HG03139 (cell line): ENCODE measurements around the gene PIK3R3.

ENCODE experiments used
- ATAC-seq: cut with Tn5 transposase; IDR thresholded peaks from one replicate; pipeline ENCODE4 v1.9.1; 2021; ENCODE audit not compliant: unreplicated experiment

The PIK3R3 gene

DNA sequence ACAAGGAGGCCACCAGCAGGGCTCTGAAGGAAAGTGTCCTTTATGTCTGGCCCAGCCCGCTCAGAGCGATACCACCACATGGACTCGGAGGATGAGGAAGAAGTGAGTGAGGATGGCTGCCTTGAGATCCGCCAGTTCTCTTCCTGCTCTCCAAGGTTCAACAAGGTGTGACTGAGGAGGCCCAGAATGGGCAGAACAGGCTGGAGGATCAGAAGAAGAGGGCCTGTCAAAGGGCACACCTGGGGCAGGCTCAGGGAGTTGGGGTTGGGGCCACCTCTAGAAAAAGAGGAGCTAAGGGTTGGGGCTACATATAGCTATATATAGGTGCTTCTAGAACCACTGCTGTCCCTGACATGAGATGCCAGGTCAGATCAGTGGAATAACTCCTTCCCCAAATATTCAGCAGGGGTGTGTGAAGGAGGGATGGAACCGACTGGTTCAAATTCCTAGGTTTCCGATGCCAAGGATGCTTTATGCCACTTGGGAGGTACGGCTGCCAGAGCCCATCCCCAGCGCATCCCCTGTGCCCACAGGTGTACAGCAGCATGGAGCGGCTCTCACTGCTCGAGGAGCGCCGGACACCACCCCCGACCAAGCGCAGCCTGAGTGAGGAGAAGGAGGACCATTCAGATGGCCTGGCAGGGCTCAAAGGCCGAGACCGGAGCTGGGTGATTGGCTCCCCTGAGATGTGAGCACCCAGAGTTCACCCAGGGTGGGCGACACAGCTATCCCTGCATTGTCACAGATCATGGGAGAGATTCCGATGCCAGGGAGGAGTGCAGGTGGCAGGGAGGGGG is 102.2 kb downstream of the PIK3R3 start:
- no peak for ATAC-seq

- ATAC-seq = no peak
Measured at GRCh38 chr1:46027788-46028573, 104.4 kb downstream of the PIK3R3 start.

DNA sequence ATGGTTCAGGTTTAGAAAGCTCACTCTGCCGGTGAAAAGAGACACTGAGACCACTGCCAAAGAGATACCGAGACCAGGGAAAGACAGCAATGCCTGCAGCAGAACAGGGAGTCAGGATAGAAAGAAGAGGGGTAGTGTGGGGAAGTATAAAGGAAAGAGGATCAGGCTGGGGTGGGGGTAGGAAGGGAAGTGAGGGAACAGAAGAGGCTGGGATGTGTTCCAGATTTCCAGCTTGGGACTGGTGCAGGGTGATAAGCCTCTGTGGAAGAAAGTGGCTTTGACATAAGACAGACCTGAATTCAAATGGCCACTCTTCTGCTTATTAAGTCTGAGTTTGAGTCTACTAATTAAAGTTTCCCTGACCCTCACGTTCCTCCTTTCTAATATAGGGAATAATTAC is 105.9 kb downstream of the PIK3R3 start:
- no peak for ATAC-seq

- ATAC-seq = no peak
Measured at GRCh38 chr1:46021046-46021996, 111.1 kb downstream of the PIK3R3 start.

GRCh38 chr1:46020010-46020409 is 112.4 kb downstream of the PIK3R3 start:
- ATAC-seq = no peak

DNA sequence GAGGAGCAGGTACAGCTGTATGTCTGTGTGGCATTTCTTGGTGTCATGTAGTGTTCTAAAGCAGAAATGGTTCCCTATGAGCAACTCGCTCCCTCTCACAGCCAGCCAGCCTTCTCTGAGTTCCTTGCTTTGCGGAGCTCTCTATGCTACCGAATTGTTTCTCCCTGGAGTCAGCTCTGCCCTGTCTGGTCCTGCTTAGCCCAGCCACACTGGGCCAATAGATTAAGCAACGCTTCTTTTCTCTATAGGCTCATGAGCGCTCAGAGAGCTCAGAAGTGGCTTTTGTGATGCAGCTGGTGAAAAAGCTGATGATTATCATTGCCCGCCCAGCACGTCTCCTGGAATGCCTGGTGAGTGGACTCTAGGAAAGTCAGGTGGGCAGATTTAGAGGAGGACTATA is 113.1 kb downstream of the PIK3R3 start:
- ATAC-seq = no peak

DNA sequence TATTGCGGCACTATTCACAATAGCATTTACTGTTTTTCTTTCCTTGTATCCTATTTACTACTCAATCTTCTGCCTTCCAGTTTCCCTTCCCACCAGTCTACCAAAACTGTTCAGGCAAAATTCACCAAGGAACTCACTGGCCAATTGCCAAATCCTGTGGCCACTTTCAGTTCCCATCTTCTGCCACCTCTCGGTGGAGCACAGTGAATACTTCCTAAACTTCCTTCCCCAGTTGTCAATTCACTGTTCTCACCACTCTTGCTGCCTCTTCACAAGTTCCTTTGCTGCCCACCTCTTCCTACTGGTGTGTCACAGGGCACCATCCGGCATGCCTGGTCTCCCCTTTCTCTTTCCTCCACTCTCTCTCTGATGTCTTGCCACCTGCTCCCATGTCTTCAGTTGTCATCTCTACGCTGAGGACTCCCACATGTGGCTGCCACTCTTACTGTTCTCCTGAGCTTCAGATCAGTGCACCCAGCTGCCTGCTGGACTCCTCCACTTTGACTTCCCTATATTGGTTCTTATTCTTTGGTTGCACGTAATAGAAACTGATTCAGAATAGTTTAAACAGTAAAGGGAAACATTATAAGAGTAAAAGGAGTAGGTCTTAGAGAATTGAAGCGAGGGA is 114.4 kb downstream of the PIK3R3 start:
- no peak for ATAC-seq

- ATAC-seq = no peak
Measured at GRCh38 chr1:46013581-46013980, 118.8 kb downstream of the PIK3R3 start.

DNA sequence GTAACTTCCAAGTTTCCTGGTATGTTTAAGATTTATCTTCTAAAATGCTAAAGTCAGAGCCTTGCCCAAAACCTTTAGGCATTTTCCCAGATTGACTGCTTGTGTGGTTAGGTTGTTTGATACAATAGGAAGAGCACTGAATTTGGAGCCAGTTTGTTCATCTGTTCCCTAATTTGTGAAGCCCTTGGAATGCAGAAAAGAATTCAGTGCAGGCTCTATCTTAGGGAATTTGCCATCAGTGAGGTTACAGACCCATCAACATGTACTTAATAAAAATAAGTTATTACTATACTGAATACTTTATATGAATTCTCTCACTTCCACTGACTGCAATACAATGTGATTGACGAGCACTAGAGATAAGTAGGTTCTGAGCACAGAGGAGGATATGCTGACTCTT is 120.2 kb downstream of the PIK3R3 start:
- no peak for ATAC-seq

- no peak for ATAC-seq
Measured at GRCh38 chr1:46011121-46011695, 121.2 kb downstream of the PIK3R3 start.

DNA sequence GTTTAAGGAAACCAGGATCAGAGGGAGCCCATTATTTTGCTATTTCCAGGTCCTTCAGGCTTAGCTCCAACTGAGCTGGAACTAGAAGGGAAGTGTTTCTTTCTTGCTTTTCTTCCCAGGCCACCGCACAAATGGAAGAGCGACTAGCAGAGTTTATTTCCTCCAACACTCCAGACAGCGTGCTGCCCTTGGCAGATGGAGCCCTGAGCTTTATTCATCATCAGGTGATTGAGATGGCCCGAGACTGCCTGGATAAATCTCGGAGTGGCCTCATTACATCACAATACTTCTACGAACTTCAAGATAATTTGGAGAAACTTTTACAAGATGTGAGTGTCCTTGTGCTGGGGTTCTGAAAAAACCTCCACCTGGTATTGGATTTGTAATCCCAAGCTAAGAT is 121.8 kb downstream of the PIK3R3 start:
- no peak for ATAC-seq

GRCh38 chr1:46008585-46008984 is 123.8 kb downstream of the PIK3R3 start:
- no peak for ATAC-seq

GRCh38 chr1:46005594-46005993 is 126.8 kb downstream of the PIK3R3 start:
- ATAC-seq = no peak

- no peak for ATAC-seq
Measured at GRCh38 chr1:46004492-46004891, 127.9 kb downstream of the PIK3R3 start.

- ATAC-seq = no peak
Measured at GRCh38 chr1:46003315-46003714, 129.1 kb downstream of the PIK3R3 start.

DNA sequence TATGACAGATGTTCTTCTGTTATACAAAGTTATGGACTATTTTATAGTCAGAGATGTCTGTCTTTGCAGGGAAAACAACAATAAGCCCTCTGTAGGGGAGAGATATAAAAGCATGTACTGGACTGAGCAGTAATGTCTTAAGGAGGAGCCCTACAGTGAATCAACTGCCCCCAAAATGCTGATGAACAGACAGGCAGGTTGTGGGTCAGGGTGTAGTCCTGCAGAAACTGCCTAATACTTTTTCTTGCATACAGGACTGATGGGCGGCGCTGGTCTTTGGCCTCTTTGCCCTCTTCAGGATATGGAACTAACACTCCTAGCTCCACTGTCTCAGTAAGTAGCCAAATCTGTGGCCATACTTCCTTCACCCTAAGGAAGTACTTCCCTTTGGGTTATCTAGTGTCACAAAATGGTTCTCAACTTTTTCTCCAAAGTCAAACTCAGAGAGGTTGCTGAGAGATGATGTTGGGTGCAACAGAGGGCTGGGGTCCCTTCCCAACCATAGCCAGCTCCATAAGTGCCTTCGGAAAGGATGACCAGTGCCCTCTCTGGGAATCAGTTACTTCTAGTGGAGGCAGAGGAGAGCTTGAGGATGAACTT is 129.8 kb downstream of the PIK3R3 start:
- ATAC-seq = no peak

DNA sequence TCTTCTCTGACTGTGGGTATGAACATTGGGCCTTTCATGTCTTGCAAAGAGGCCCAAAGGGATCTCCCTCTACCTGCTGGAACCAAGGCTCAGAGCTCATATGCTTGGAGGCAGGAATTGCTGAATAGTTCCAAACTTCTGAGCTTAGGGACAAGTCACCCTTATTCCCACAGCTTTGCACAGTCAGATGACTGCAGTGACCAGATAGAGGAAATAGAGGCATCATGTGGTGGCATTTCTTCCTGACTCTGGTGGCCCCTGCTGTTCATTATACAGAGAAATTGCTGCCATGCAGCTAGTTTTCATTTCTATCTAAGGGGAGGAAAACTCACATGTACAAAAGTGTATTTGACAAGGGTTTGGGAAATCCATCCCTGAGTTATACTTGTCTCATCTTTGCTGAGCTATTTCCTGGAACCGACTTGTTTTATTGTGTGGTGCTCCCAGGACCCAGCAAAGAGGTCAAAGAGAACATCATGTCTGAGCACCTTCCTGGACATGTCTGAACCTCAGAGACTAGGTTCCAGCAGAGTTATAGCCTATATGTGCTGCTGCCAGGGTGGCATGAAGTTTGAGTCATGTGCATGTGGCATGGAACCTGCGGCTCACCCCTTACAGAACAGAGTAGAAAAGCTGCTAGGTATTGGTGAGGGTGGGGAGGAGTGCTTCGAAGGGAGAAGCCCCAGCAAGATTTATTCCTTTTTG is 131.2 kb downstream of the PIK3R3 start:
- ATAC-seq = no peak

DNA sequence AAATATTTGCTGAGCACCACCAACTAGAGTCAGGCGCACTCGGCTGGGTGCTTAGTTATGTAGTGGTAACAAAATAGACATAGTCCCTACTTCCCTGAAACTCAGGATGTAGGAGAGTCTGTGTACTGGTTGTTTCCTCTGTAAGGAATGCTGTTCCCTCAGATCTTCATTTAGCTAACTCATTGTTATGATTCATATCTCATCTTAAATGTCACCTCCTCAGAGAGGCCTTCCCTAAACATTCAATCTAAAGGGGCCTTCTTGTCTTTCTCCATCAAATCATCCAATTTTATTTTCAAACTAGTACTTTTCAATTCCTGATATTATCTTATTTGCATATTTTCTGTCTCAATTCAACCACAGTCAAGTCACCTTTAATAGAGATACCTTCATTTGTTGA is 132.9 kb downstream of the PIK3R3 start:
- ATAC-seq = no peak

DNA sequence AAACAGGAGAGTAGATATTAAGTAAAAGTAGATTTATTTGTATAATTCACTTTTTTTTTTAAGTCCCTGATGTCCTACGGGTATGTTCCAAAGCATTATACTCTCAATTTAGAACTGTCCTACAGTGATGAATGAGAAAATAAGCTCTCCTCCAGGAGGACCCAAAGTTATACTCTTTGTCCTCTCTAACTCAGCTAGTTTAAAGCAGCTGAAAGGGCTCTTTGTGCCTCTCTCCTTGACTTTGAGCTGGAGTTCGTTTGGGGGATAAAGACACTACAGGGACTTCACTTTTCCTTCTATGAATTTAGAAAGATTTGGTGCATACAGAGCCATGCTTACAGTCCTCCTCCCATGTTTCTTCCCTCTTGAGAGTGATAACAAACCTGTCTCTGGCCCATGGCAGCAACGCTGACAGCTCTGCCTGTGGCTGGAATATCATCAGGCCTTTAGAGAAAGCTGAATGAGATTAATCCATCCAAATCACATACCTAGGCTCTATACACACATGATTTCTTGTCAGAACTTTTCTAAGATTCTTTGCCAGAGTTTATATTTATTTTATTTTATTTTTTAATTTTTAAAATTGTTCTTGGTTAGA is 134.3 kb downstream of the PIK3R3 start:
- no peak for ATAC-seq
